K562 (cell line): ENCODE results near the gene SMYD1. TPM values are rescaled to one million over a fixed set of nuclear protein-coding genes. Genes with fewer than 3 reads are reported as not detected.

Source experiments
- ATAC-seq: fragments of 200-7000 bp; cut with Tn5 transposase; 3 replicates; pipeline ENCODE4 v1.9.1; 2020; ENCODE audit warnings: moderate library complexity
- BruUV-seq: library from RNA; stranded (reverse); fragments of 400-500 nt; replicated peaks from 2 replicates; lab custom pipeline; 2021; lab: Mats Ljungman, UMichigan
- CTCF ChIA-PET: fragments of 300-600 bp; formaldehyde crosslinking; extraction: SDS; loops from one replicate; lab custom pipeline; 2021; ENCODE audit warnings: low intra/inter-chr PET ratio; lab: Yijun Ruan, JAX
- POLR2A ChIA-PET: fragments of 300-600, 350-650 bp; sonication (Branson Sonifier 250); formaldehyde crosslinking; extraction: SDS; loops from one replicate; lab custom pipeline; 2021; ENCODE audit warnings: antibody characterized with exemption, inconsistent platforms; lab: Yijun Ruan, JAX
- DNase-seq, 4 experiments: peaks; one replicate each; pipeline versions ENCODE4 v3.0.0 to v3.0.0-alpha.2; 2011 to 2018; ENCODE audit warnings: low spot score in 3 of 4, mixed read lengths in 3 of 4; ENCODE audit errors: extremely low read depth in 1 of 4
- FAIRE-seq: peaks from 2 replicates; lab custom pipeline; 2011; peaks lifted over from hg19 to GRCh38; lab: Jason Lieb, UNC
- H2AFZ ChIP-seq: 2 replicates; pipeline ENCODE4 v1.6.0; 2011; ENCODE audit warnings: low read depth, low read length, control low read depth, inconsistent platforms
- H3K27ac ChIP-seq: fragments of 200-600 bp; 3 replicates; pipeline ENCODE4 v1.8.0; 2011; ENCODE audit warnings: low read depth, mild to moderate bottlenecking, control low read depth, inconsistent platforms, low read length, moderate library complexity, mixed read lengths; ENCODE audit errors: extremely low read depth
- H3K27me3 ChIP-seq, 2 experiments: fragments of 300-600 bp in 1 of 2; 2 replicates in 1 of 2; 3 replicates in 1 of 2; pipeline versions ENCODE4 v1.6.0 to v1.8.0; 2011; ENCODE audit warnings: inconsistent platforms in 2 of 2, low read length in 2 of 2, mild to moderate bottlenecking in 1 of 2, mixed read lengths in 1 of 2, moderate library complexity in 1 of 2; ENCODE audit not compliant: control insufficient read depth in 2 of 2, insufficient read depth in 2 of 2
- H3K36me3 ChIP-seq: fragments of 300-600 bp; 3 replicates; pipeline ENCODE4 v1.8.0; 2011; ENCODE audit warnings: mild to moderate bottlenecking, low read length, inconsistent platforms; ENCODE audit not compliant: control insufficient read depth, insufficient read depth
- H3K4me1 ChIP-seq, 2 experiments: fragments of 200-600 bp in 1 of 2; replicated peaks in 1 of 2; 2 replicates in 1 of 2; 3 replicates in 1 of 2; pipeline versions ENCODE4 v1.5.1 to v1.8.0; 2011; ENCODE audit warnings: inconsistent platforms in 2 of 2, low read length in 2 of 2, mild to moderate bottlenecking in 1 of 2, mixed read lengths in 1 of 2, moderate library complexity in 1 of 2; ENCODE audit not compliant: control insufficient read depth in 2 of 2, insufficient read depth in 2 of 2
- H3K4me2 ChIP-seq: 2 replicates; pipeline ENCODE4 v1.6.1; 2011; ENCODE audit warnings: low read length, control low read depth, inconsistent platforms, mixed read lengths; ENCODE audit not compliant: insufficient read depth
- H3K4me3 ChIP-seq: fragments of 200-600 bp; sonication (generic), shearing (Covaris generic); 2 replicates; pipeline ENCODE4 v1.5.1; 2016; ENCODE audit warnings: control low read depth, inconsistent platforms
- H3K79me2 ChIP-seq: fragments of 200-600 bp; 3 replicates; pipeline ENCODE4 v1.8.0; 2011; ENCODE audit warnings: low read length, inconsistent platforms; ENCODE audit not compliant: control insufficient read depth, insufficient read depth
- H3K9ac ChIP-seq, 2 experiments: 2 replicates each; pipeline versions ENCODE4 v1.6.0 to v1.6.1; 2011; ENCODE audit warnings: low read depth in 2 of 2, low read length in 2 of 2, control low read depth in 1 of 2, inconsistent platforms in 1 of 2, mild to moderate bottlenecking in 1 of 2, mixed read lengths in 1 of 2; ENCODE audit not compliant: insufficient read depth in 1 of 2
- H3K9me1 ChIP-seq: one replicate; pipeline ENCODE4 v1.6.0; 2011; ENCODE audit warnings: inconsistent platforms, mild to moderate bottlenecking, low read length, moderate library complexity; ENCODE audit not compliant: control insufficient read depth, insufficient read depth
- H3K9me3 ChIP-seq: replicated peaks from 2 replicates; pipeline ENCODE4 v1.5.1; 2011; ENCODE audit warnings: low read depth, low read length, inconsistent platforms; ENCODE audit not compliant: control insufficient read depth, insufficient read depth
- H4K20me1 ChIP-seq: replicated peaks from 2 replicates; pipeline ENCODE4 v1.6.1; 2011; ENCODE audit warnings: low read length, inconsistent platforms, mixed read lengths; ENCODE audit not compliant: control insufficient read depth, insufficient read depth
- ARHGAP35 ChIP-seq: fragments of 450-650 bp; IDR thresholded peaks from 2 replicates; pipeline ENCODE4 v1.6.1; 2018; ENCODE audit not compliant: partially characterized antibody
- EGR1 ChIP-seq: fragments of 450-650 bp; conservative IDR thresholded peaks from 2 replicates; pipeline ENCODE4 v1.6.1; 2017; ENCODE audit warnings: mild to moderate bottlenecking
- HNRNPK ChIP-seq: fragments of 200-400 bp; formaldehyde crosslinking; IDR thresholded peaks from one replicate; pipeline ENCODE4 v1.6.1; 2018; ENCODE audit warnings: mild to moderate bottlenecking, low read depth, low read length; ENCODE audit not compliant: poor library complexity, severe bottlenecking
- RAD51 ChIP-seq: fragments of 450-650 bp; IDR thresholded peaks from 2 replicates; pipeline ENCODE4 v1.7.1; 2016; ENCODE audit warnings: low read depth, mild to moderate bottlenecking, borderline replicate concordance
- SP1 ChIP-seq: sonication (generic); formaldehyde crosslinking; IDR thresholded peaks from 2 replicates; pipeline ENCODE4 v1.8.1; 2022; ENCODE audit warnings: mild to moderate bottlenecking, missing genetic modification reagents
- SRSF7 ChIP-seq: fragments of 200-400 bp; formaldehyde crosslinking; optimal IDR thresholded peaks from 2 replicates; pipeline ENCODE3; 2017; ENCODE audit warnings: mild to moderate bottlenecking, low read depth, low read length
- SUPT5H ChIP-seq: fragments of 450-650 bp; IDR thresholded peaks from 2 replicates; pipeline ENCODE4 v1.6.1; 2016
- U2AF2 ChIP-seq: fragments of 200-400 bp; formaldehyde crosslinking; optimal IDR thresholded peaks from 2 replicates; pipeline ENCODE3; 2017; ENCODE audit warnings: low read depth, mild to moderate bottlenecking, low read length
- XRCC3 ChIP-seq: fragments of 450-650 bp; IDR thresholded peaks from 2 replicates; pipeline ENCODE4 v1.6.1; 2017; ENCODE audit warnings: mild to moderate bottlenecking, moderate library complexity
- WGBS: fragments of 100-300 bp; shearing (Covaris generic); methylation state at CpG from one replicate; pipeline ENCODE4 v1.1.6; 2016; ENCODE audit warnings: low coverage, mixed read lengths; ENCODE audit not compliant: insufficient coverage; ENCODE audit errors: missing lambda C conversion rate; 5-methylcytosine and 5-hydroxymethylcytosine counted together
- in situ Hi-C: fragments of 300-500 bp; cut with MboI; formaldehyde crosslinking; loops from 4 replicates; pipeline ENCODE4 v1.15.0; 2018; ENCODE audit warnings: inconsistent platforms, mixed read lengths
- intact Hi-C: fragments of 100-400 bp; cut with micrococcal nuclease; formaldehyde crosslinking; loops from 2 replicates; pipeline ENCODE4 v1.14.2; 2022
- polyA plus RNA-seq, 8 experiments: library from polyadenylated mRNA; depleted of rRNA in 4 of 8; stranded (reverse) in 5 of 8; unstranded in 3 of 8; fragments of >200 nt; fragmentation: Nextera tagmentation in 2 of 8; fragmentation: Illumina TruSeq in 1 of 8; extraction: Ambion mirVana in 2 of 8; extraction: Trizol in 1 of 8; gene quantifications; 2 replicates each; pipeline versions ENCODE4 v1.2.1 to v1.2.3, GENCODE V29; 2011 to 2014; ENCODE audit warnings: inconsistent platforms in 1 of 8, missing spikeins in 1 of 8
- total RNA-seq, 7 experiments: library from RNA; depleted of rRNA in 6 of 7; stranded (reverse); fragments of >200 nt in 6 of 7; fragmentation: Illumina TruSeq in 2 of 7; extraction: Trizol in 2 of 7; gene quantifications; 2 replicates each; pipeline versions ENCODE4 v1.2.1 to v1.2.3, GENCODE V29; 2011 to 2021; ENCODE audit warnings: low replicate concordance in 1 of 7
- TF ChIP-seq, protein P1 (sequence below): sonication (generic); formaldehyde crosslinking; IDR thresholded peaks from 2 replicates; pipeline ENCODE4 v1.8.1; 2023; ENCODE audit warnings: missing genetic modification reagents, mild to moderate bottlenecking, borderline replicate concordance
- TF ChIP-seq, protein P2 (sequence below): fragments of 250-450 bp; sonication (Bioruptor Pico); IDR thresholded peaks from 2 replicates; pipeline ENCODE4 v1.8.0; 2022; ENCODE audit warnings: moderate library complexity, mild to moderate bottlenecking, inconsistent platforms
- TF ChIP-seq, protein P3 (sequence below): fragments of 250-450 bp; sonication (Bioruptor Pico); IDR thresholded peaks from 2 replicates; pipeline ENCODE4 v1.5.1; 2021; ENCODE audit warnings: mild to moderate bottlenecking

SMYD1 gene
- total and polyA plus RNA-seq, 9 of the 15 experiments (the other 6 are each of a cell fraction or from before 2014, with no cell fraction given), result not detected

DNA sequence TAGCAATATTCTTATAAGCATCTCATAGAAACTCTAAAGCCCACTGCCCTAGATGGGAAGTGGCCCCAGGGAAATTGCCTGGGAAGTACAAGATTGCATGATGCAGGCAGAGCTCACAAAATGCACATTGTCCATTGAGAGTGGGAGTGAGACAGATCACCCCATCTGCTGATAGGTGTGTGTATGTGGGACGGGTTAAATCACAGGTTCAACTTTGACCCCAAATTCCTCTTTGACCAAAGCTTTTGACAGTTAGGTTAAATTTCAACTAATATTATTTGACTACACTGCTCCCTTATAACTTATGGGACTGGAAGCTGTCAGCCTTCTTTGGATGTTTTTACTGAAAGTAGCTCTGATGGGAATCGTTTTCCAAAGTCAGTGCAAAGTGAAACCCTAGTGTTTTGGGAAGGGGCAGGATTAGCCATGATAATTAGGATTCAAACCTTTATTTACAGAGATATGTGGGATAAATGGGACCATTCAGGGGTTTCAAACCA lies 71.6 kb downstream of the SMYD1 start (continued):
- no peak for TF ChIP-seq SRSF7

DNA sequence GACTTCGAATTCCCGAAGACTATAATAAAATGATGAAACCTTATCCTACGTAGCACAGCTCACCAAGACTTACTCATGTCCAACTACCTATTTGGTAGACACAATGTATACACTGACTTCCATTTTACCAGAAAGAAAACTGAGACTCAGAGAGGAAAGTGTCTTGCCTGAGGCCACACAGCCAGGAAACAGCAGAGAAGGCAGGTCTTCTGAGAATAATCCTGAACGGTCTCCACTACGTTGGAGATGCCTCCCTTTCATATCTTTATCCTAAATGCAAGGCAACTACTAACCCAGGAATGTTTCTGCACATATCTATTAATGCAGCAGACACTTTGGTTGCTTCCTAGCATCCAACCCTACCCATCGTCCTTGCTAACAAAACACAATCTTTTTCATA lies 72.2 kb downstream of the SMYD1 start:
- 3% methylated on average over 6 of the region's 6 CpGs for WGBS
- Histone ChIP-seq H3K9me1 (no peaks in the 10 kb centered on the region), H2AFZ (no peak overlapping the region), H3K79me2 (no peaks in the 10 kb centered on the region), H3K27me3 (peaks cover 9 to 18% of the 10 kb centered on the region in 2 experiments; a peak in 4 of 5 replicates), H4K20me1 (no peaks in the 10 kb centered on the region), H3K36me3 (no peaks in the 10 kb centered on the region), H3K27ac (no peak overlapping the region), H3K4me1 (no peaks in the 10 kb centered on the region), H3K9me3 (no peaks in the 10 kb centered on the region), H3K4me3 (no peak overlapping the region), H3K4me2 (no peak overlapping the region), H3K9ac (no peak overlapping the region)
- FAIRE-seq (no peak), ATAC-seq (no peak), DNase-seq (no peak)
- CTCF ChIA-PET, result no interaction called here
- POLR2A ChIA-PET, result no interaction called here
- intact Hi-C loops, result loop anchor here (1.0 kb wide), 1 partner anchor 17 kb away; no protein-coding TSS in a partner anchor
- BruUV-seq, result no TSS peak
- in situ Hi-C loops, result no loop called here
- TF ChIP-seq, protein P1, sequence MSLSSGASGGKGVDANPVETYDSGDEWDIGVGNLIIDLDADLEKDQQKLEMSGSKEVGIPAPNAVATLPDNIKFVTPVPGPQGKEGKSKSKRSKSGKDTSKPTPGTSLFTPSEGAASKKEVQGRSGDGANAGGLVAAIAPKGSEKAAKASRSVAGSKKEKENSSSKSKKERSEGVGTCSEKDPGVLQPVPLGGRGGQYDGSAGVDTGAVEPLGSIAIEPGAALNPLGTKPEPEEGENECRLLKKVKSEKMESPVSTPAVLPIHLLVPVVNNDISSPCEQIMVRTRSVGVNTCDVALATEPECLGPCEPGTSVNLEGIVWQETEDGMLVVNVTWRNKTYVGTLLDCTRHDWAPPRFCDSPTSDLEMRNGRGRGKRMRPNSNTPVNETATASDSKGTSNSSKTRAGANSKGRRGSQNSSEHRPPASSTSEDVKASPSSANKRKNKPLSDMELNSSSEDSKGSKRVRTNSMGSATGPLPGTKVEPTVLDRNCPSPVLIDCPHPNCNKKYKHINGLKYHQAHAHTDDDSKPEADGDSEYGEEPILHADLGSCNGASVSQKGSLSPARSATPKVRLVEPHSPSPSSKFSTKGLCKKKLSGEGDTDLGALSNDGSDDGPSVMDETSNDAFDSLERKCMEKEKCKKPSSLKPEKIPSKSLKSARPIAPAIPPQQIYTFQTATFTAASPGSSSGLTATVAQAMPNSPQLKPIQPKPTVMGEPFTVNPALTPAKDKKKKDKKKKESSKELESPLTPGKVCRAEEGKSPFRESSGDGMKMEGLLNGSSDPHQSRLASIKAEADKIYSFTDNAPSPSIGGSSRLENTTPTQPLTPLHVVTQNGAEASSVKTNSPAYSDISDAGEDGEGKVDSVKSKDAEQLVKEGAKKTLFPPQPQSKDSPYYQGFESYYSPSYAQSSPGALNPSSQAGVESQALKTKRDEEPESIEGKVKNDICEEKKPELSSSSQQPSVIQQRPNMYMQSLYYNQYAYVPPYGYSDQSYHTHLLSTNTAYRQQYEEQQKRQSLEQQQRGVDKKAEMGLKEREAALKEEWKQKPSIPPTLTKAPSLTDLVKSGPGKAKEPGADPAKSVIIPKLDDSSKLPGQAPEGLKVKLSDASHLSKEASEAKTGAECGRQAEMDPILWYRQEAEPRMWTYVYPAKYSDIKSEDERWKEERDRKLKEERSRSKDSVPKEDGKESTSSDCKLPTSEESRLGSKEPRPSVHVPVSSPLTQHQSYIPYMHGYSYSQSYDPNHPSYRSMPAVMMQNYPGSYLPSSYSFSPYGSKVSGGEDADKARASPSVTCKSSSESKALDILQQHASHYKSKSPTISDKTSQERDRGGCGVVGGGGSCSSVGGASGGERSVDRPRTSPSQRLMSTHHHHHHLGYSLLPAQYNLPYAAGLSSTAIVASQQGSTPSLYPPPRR, result no peak
- TF ChIP-seq U2AF2, result no peak
- no peak for TF ChIP-seq HNRNPK
- TF ChIP-seq XRCC3, result no peak
- no peak for TF ChIP-seq ARHGAP35
- TF ChIP-seq, protein P2, sequence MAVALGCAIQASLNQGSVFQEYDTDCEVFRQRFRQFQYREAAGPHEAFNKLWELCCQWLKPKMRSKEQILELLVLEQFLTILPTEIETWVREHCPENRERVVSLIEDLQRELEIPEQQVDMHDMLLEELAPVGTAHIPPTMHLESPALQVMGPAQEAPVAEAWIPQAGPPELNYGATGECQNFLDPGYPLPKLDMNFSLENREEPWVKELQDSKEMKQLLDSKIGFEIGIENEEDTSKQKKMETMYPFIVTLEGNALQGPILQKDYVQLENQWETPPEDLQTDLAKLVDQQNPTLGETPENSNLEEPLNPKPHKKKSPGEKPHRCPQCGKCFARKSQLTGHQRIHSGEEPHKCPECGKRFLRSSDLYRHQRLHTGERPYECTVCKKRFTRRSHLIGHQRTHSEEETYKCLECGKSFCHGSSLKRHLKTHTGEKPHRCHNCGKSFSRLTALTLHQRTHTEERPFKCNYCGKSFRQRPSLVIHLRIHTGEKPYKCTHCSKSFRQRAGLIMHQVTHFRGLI, result no peak
- TF ChIP-seq SUPT5H, result no peak
- no peak for TF ChIP-seq SP1 (CRISPR knock-in tag)
- no peak for TF ChIP-seq RAD51
- TF ChIP-seq EGR1, result no peak
- TF ChIP-seq, protein P3, sequence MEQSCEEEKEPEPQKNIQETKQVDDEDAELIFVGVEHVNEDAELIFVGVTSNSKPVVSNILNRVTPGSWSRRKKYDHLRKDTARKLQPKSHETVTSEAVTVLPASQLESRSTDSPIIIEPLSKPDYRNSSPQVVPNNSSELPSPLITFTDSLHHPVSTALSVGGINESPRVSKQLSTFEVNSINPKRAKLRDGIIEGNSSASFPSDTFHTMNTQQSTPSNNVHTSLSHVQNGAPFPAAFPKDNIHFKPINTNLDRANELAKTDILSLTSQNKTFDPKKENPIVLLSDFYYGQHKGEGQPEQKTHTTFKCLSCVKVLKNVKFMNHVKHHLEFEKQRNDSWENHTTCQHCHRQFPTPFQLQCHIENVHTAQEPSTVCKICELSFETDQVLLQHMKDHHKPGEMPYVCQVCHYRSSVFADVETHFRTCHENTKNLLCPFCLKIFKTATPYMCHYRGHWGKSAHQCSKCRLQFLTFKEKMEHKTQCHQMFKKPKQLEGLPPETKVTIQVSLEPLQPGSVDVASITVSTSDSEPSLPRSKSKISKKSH, result no peak
